GM19467 (cell line): ENCODE results near the gene SLC17A2.

Source experiments
- ATAC-seq: cut with Tn5 transposase; IDR thresholded peaks from one replicate; pipeline ENCODE4 v1.9.1; 2021; ENCODE audit warnings: mild to moderate bottlenecking, moderate library complexity; ENCODE audit not compliant: unreplicated experiment

Gene SLC17A2

DNA sequence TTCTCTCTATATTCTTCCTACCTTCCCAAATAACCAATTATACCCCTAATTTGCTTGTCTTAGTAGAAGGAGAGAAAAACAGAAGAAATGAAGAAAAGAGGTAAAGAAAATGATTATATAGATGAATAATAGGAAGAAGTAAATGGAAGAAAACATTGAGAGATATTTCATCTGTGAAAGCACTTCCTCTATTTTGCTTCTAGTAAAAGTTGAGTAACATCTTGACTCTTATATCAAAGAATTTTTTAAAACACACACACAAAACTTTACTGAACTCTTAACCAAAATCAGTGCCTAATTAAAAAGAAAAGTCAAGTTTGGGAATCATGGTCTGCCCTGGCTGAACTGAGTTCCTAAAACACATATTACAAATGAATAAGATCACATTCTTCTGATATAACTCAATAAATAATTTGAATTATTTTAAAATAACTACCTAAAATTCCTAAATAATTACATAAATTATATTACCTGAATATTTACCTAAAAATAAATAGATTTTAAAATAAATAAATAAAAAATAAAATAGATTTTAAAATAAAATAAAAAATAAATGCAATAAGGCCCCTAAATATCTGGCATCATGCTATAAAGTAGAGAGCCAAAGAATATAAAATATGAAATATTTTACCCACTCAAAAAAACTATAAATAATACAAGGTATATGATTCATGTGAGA lies 8.8 kb downstream of the SLC17A2 start:
- no peak for ATAC-seq

DNA sequence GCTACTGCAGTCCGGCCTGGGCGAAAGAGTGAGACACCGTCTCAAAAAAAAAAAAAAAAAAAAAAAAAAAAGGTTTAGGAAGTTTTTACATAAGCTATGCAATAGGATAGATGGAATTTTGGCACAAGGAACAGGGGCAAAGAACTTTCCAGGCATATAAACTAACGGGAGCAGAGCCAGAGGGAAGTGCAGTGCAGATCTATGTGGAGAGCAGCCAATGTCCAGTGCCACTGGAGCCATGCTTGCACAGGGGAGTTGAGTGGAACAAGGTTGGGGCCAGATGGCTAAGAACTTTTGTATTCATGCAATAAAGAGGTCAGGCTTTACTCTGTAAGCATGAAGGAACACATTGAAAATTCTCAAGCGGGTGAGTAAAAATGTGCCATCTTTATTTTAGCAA lies 10.8 kb downstream of the SLC17A2 start:
- no peak for ATAC-seq

DNA sequence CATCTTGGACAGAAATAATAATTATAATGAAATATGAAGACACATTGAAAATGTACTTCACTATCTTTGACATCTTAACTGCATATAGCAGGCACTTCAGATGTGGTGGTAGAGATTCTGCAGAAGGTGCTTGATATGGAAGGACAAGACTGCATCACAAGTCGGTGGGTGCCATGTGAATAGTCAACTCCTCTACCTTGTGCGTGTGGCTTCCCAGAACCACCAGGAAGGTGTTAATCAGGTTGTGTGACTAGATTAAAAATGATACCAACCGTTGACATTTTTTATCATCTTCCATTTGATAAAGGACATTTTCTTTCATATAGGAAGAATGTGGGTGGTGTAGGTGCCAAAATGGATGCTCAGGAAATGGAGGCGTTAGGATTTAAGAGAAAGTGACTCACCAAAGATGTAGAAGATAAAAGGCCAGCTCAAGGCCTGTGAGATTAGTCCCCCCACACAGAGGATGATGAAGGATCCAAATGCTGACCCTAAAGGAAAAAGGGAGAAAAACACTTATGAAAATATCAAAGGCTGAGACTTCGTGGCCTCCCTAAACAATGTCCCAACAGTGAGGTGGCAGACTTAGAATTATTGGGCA lies 12.3 kb downstream of the SLC17A2 start:
- ATAC-seq: no peak

DNA sequence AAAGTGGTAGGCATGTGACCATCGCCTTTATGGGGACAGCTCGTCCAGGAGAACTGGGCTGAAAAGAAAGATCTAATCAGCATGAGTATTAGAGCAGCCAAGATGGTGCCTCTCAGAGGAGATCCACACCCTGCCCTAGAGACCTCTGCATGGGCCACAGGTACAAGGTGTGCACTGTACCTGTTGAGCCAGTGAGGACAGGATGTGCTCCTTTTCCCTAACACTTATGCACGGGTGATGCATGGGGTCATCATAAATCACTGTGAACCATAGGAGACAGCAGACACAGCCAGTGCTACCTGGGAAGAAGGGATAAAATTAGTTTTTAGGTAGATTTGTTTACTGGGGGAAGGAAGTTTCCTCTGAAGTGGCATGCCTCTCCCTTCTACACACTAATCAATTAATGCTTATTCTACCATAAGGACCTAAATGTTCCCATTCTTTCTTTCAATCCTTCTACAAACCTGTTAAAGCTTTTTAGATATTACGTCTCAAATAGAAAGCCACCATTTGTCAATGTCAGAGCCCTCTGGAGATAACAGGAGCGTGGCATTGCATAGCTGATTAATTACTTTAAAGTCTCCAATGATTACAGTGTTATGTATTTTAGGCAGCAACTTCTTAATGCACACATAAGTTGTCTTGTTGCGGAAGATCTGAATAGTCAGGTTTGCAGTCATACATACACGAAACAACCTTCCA lies 13.6 kb downstream of the SLC17A2 start:
- no peak for ATAC-seq

DNA sequence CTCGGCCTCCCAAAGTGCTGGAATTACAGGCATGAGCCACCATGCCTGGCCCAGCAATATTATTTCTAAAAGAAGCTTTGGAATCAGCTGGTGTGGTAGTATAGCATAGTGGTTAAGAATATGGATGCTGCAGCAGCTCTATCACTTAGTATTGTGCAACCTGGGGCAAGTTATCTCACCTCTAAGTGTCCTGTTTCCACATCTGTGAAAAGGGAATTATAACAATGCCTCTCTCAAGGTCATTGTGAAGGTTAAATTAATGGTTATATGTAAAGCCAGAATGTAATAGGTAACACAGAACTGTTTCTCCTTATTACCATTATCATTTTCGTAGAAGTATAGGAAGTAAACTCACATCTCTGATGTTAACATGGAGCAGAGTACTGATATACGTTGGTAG lies 14.2 kb downstream of the SLC17A2 start:
- ATAC-seq: no peak

DNA sequence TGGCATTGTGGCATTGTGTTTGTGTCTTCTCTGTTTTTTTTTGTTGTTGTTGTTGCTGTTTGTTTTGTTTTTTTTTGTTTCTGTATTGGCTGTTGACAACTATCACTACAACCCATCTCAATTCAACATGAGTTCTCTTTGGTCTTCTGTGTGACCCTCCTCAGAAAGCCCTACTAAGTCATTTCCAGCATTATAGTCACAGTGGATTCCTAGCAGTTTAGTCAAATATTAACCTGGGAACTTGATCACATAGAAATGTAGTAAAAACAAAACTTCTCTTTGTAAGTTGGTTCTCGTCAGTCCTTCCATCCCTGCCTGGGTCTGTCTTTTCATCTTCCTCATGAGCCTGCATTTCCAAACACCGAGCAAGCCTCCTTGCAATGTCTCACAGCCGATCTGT lies 16.8 kb downstream of the SLC17A2 start:
- ATAC-seq: no peak

DNA sequence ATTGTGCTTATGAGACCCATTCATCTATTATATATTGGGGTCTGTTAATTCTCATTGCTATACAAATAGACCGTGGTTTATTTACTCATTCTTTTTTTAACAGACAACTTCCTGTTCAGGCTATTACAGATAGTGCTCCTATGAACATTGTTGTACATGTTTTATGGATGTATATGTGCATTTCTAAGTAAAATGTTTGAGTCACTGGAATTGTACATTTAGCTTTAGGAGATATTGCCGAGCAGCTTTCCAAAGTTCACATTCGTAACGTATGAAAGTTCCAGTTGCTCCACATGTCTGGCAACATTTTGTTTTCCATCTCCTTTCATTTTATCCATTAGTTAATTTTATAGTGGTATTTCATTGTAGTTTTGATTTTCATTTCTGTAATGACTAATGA lies 19.1 kb downstream of the SLC17A2 start:
- no peak for ATAC-seq

DNA sequence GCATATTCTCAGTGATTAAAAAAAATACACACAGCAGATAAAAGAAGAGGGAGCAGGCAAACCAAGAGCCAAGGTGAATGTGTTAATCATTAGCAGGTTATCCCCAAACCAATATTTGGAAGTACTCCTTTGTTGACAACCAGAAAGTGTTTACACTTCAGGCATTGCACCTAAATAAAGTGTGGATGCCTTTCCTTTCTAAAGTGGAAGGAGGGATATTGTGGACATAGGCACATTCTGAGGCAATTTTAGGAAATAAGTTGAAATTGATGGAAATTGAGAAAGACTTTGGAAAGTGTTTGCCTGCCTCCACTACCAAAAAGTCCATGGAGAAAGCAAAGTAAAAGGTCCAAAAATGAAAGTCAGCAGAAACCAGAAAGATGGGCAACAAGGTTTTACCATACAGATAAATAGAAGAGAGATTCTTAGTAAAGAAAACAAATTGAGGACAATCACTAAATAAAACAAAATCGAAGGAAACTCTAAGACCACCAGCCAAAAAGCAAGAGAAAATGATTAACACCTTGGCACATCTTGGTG lies 22.9 kb downstream of the SLC17A2 start:
- no peak for ATAC-seq

DNA sequence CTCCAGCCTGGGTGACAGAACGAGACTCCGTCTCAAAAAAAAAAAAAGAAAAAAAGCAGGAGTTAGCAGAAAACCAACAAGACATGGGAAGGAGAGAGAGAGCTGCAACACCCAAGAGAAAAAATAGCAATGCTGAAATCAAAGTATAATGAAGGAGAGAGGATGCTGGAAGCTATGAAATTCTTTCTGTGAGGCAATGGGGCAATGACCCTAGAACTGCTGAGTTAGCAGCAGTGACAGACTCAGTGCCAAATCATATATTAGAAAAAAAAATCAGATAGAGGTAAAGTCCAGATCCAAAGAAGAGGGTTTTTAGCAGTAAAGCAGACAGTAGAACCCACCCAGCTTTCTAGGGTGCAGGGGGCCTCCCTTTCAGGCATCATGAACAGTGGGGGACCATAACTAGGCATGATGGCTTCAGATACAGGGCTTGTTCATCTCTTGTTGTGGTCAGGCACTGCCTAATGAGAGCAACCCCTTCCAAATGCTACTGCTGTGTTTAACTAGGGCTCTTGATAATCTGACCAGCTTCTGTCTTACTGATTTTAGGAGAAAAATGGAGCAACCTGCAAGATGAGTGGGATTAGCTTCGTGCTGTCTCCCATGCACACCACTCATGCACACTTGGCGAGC lies 26.9 kb downstream of the SLC17A2 start:
- ATAC-seq: no peak

DNA sequence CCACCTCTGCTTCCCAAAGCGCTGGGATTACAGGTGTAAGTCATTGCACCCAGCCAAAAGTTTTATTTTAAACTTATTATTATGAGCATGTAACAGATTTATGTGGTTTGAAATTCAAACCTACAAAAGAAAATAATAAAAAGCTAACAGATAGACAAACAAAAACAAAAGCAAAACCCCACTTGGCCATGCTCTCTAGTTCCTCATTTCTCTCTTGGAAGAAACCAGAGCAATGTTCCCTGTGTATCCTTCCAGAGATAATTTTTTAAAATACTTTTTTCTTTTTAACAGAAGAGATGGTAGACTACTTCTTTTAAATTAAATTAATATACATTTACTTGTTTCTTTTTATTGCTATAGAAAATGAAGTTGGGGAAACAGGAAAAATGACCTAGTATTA lies 28.4 kb downstream of the SLC17A2 start:
- ATAC-seq: no peak

DNA sequence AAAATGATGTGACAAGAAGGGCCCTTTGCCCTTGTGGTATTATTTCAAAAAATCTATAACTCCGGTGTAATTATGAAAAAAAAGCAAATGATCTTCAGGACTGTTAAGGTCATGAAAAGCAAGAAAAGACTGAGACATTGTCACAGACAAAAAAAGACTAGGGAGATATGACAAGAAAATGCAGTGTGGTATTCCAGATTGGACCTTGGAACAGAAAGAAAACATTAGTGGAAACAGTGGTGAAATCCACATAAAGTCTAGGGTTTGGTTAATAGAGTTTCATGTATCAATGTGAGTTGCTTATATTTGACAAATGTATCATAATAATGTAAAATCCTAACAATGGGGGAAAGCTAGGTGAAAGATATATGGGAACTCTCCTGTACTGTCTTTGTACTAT lies 29.6 kb downstream of the SLC17A2 start:
- ATAC-seq: no peak

DNA sequence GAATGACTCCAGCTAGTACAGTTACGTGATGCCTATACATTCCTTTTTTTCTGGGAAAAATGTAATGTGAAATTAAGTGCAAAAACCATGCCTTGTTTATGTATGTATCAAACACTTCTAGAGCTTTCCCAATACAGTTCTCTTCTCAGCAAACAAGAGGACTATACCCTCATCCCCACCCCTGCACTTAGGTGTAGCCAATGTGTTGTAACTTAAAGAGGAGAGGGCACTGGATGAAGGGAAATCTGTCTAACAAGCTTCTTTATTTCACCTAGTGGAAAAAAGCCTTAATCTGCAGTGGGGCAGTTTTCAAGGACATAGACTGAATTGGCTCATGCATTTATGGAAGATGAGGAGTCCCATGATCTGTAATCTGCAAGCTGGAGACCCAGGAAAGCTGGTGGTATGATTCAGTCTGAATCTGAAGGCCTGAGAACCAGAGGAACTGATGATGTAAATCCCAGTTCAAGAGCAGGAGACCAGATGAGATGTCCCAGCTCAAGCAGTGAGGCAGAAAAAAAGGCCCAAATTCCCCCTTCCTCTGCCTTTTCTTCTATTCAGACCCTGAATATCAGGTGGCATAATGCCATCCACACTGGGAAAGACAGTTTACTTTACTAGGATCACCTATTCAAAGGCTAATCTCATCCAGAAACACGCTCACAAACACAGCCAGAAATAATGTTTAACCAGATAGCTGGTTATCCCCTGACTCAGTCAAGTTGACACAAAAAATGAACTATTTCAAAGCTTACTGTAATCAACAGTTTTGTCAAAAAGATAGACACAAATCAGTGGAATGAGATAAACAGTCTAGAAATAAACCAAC lies 30.7 kb downstream of the SLC17A2 start:
- ATAC-seq: no peak

DNA sequence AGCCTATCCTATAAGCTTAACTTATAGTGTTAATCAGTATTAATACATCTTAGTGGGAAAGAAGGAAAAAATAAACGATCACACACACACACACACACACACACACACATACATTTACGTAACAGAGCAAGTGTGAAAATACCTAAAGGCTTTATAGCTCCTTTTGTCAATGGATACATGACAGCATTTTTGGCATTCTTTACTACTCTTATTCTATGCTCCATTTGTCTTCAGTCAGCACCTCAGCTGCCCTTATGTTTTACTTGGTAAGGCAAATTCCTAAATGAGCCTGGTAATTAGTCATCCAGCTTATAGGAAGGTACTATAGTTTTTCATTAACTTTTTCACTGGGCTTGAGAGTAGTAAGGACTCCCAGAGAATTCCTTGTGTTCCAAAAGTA lies 31.4 kb downstream of the SLC17A2 start:
- no peak for ATAC-seq

DNA sequence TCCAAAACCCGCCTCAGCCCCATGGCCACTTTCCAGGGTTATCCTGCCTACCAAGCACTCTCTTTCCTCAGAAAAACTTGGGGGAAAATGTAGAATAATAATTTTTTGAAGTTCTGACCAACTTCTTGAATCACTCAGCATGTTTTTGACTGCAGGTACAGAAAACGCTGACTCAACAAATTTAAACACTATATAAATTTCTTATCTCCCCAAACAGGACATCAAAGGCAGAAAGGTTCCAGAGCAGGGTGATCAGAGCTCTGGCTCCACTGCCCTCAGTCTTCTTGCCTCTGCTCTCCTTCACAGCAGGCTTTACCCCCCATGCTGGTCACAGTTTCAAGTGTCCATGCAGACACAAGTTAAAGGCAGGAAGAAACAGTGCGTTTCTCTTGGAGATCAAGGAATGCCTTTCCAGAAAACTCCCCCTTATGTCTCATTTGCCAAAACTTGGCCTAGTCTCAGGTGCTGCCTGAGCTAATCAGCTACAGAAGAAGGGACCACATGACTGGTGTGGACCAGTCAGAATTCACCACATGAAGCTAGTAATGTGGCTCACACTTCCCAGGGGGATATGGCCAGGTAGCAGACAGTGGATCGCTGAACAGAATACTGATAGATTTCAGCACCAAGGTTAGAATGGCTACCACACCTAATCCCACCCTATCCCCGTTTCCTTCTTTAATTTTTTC lies 32.1 kb downstream of the SLC17A2 start:
- no peak for ATAC-seq

DNA sequence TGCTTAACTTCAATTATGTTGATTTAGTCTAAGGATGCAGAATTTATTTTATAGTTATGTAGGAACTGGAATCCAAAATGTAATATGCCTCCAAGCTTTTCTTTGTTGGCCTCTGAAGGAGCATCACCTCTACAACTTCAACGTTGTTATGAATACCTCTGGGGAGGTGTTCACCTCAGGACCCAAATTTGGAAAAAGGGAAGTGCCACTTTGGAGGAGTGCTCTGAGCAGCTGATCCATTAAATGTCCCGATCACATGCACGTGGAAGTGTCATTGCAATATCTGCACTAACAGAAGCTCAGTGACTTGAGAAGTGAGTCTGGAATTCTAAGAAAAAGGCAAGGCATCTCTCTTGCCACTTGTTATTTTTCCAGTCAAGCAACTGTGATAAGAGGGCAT lies 34.2 kb downstream of the SLC17A2 start:
- ATAC-seq: no peak

DNA sequence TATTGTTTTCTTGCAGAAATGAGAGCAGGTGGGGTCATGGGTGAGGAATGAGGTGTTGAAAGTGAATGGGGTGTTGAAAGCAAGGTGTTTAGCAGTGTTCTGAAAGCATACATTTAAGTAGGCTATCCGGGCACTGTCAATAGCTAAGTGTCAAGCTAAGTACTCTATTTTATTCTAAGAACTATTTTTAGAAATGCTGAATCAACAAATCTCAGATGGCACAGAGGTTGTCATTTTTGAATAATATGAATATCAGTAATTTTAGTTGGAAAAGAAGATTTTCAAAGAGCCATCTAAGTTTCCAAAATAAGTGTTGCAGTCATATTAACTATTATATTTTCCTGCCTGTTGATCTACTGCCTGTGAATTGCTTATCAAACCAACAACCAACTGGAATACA lies 34.7 kb downstream of the SLC17A2 start:
- no peak for ATAC-seq

DNA sequence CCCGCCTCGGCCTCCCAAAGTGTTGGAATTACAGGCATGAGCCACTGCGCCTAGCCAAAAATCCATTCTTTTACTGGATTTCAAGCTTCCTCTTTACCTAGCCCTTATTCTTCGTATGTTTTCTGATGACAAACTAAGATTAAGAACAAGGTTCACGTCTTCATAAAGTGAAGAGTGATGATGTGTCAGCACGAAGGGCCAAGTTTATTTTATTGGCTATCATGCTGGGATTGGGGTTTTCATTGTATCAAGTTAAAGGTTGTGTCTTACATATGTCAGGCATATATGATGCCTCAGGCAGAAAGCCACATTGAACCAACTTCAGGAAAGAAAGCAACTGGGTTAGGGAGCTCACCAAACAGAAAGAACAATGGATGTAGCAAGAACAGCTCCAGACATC lies 36.7 kb downstream of the SLC17A2 start:
- ATAC-seq: no peak

DNA sequence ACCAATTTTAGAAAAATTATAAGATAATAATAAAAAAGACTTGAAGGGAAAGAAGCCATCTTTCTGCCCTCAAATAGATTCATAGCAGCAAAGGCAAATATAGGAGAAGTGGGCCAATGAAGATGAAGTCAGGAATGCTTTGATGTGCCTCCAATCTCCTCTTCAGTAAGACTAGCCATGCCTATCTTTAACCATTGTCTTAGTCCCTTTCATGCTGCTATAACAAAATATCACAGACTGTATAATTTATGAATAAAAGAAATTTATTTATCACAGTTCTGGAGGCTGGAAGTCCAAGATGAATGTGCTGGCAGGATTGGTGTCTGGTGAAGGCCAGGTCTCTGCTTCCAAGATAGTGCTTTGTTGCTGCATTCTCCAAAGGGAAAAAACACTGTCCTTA lies 37.6 kb downstream of the SLC17A2 start:
- no peak for ATAC-seq

DNA sequence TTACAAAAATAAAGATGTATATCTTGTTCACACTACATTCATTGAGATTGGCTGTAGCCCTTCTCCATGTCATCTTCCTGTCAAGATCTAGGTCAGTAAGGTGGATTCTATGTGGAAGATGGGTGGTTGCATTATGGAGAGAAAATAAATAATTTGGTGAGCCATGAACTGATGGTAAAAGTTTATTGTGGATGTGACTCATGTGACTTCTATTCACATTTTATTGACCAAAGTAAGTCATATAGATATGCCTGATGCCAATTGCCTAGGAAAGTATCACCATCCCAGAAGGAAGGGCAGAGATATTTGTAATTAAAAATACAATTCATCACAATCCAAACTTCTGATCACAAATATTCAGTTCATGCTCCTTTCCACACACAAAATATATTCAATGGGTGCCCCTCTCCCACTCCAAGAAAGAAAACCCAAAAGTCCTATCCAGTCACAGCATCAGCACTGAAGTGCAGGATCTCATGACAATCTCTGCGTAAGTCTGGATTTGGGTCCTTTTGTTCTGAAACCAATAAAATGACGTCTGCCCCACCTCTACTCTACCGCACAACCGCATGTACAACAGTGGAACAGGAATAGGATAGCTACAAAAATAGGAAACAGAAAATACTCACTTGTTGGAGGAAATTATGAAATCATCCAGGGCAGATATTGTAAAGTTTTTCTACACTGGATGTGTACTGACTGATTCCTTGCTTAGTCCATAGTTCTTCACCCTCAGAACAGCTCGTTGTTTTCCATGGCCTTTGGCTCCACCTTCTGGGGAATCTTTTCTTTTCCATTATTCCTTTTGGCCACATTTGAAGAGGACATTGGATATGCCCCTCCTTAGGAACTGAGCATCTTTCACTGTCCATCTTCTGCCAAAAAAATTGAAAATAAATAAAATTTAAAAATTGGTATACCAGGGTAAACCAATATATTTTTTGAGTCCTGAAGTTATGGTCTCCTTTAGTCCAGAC lies 40.3 kb downstream of the SLC17A2 start:
- no peak for ATAC-seq
